HepG2 (cell line): ENCODE measurements around the gene IMPDH1. TPM values are rescaled to one million over a fixed set of nuclear protein-coding genes. Genes with fewer than 3 reads are reported as not detected.

ENCODE experiments used
- E2F1 ChIP-seq: sonication (generic); formaldehyde crosslinking; IDR thresholded peaks from 2 replicates; pipeline ENCODE4 v1.5.0; 2020; ENCODE audit warnings: missing genetic modification reagents
- GTF3A ChIP-seq: sonication (generic); formaldehyde crosslinking; conservative IDR thresholded peaks from 2 replicates; pipeline ENCODE4 v1.4.0; 2020; ENCODE audit warnings: mild to moderate bottlenecking, missing genetic modification reagents
- IKZF1 ChIP-seq: fragments of 450-650 bp; IDR thresholded peaks from 2 replicates; pipeline ENCODE4 v1.7.1; 2016
- MEIS1 ChIP-seq: sonication (generic); formaldehyde crosslinking; IDR thresholded peaks from 2 replicates; pipeline ENCODE4 v1.9.0; 2021; ENCODE audit warnings: mild to moderate bottlenecking, missing genetic modification reagents, moderate library complexity, borderline replicate concordance
- MTF1 ChIP-seq: sonication (generic); formaldehyde crosslinking; IDR thresholded peaks from 2 replicates; pipeline ENCODE4 v1.5.0; 2020; ENCODE audit warnings: missing genetic modification reagents
- NFYB ChIP-seq: sonication (generic); formaldehyde crosslinking; IDR thresholded peaks from 2 replicates; pipeline ENCODE4 v1.4.0; 2020; ENCODE audit warnings: missing genetic modification reagents
- NR1H2 ChIP-seq: sonication (generic); formaldehyde crosslinking; IDR thresholded peaks from 2 replicates; pipeline ENCODE4 v1.8.1; 2022; ENCODE audit warnings: low read depth, missing genetic modification reagents, borderline replicate concordance
- SRSF1 ChIP-seq: fragments of 200-400 bp; formaldehyde crosslinking; optimal IDR thresholded peaks from 2 replicates; pipeline ENCODE3; 2017; ENCODE audit warnings: mild to moderate bottlenecking, low read depth, low read length, moderate library complexity
- TBP ChIP-seq: sonication (generic); formaldehyde crosslinking; IDR thresholded peaks from 2 replicates; pipeline ENCODE4 v1.5.0; 2020; ENCODE audit warnings: missing genetic modification reagents
- THAP9 ChIP-seq: sonication (generic); formaldehyde crosslinking; IDR thresholded peaks from 2 replicates; pipeline ENCODE4; 2020; ENCODE audit warnings: missing genetic modification reagents, mild to moderate bottlenecking, borderline replicate concordance
- ZFX ChIP-seq: sonication (generic); formaldehyde crosslinking; IDR thresholded peaks from 2 replicates; pipeline ENCODE4 v1.4.0; 2020; ENCODE audit warnings: mild to moderate bottlenecking, low read depth, missing genetic modification reagents, moderate library complexity
- ZNF230 ChIP-seq: sonication (generic); formaldehyde crosslinking; IDR thresholded peaks from 2 replicates; pipeline ENCODE4 v1.4.0; 2020; ENCODE audit warnings: mild to moderate bottlenecking, missing genetic modification reagents
- ZNF639 ChIP-seq: conservative IDR thresholded peaks from 2 replicates; pipeline ENCODE4 v1.6.1; 2018; ENCODE audit warnings: missing genetic modification reagents
- ZNF703 ChIP-seq: sonication (generic); formaldehyde crosslinking; IDR thresholded peaks from 2 replicates; pipeline ENCODE4 v1.5.1; 2020; ENCODE audit warnings: missing genetic modification reagents, mild to moderate bottlenecking, moderate library complexity, borderline replicate concordance
- ZNF879 ChIP-seq: sonication (generic); formaldehyde crosslinking; IDR thresholded peaks from 2 replicates; pipeline ENCODE4 v1.8.1; 2023; ENCODE audit warnings: missing genetic modification reagents
- polyA plus RNA-seq, 8 experiments: library from polyadenylated mRNA; depleted of rRNA in 3 of 8; stranded (reverse) in 7 of 8; unstranded in 1 of 8; fragments of >200 nt; fragmentation: Illumina TruSeq in 4 of 8; extraction: Trizol in 4 of 8; gene quantifications; 2 replicates each; pipeline versions ENCODE4 v1.2.1 to v1.2.3, GENCODE V29; 2011 to 2016; ENCODE audit warnings: low read depth in 4 of 8, missing spikeins in 1 of 8, mixed read lengths in 1 of 8; ENCODE audit not compliant: insufficient read depth in 1 of 8
- total RNA-seq, 5 experiments: library from RNA; depleted of rRNA; stranded (reverse); fragments of >200 nt; fragmentation: Illumina TruSeq; extraction: Trizol; gene quantifications; 2 replicates each; pipeline ENCODE4 v1.2.3, GENCODE V29; 2016; ENCODE audit warnings: low read depth in 1 of 5
- TF ChIP-seq, protein P1 (sequence below): sonication (generic); formaldehyde crosslinking; IDR thresholded peaks from 2 replicates; pipeline ENCODE4 v1.4.0; 2020; ENCODE audit warnings: missing genetic modification reagents, borderline replicate concordance

Gene IMPDH1
- total and polyA plus RNA-seq, 2 of the 13 experiments (the other 11 are each of a cell fraction or from before 2014, with no cell fraction given) = 22.8 to 34.0 TPM

DNA sequence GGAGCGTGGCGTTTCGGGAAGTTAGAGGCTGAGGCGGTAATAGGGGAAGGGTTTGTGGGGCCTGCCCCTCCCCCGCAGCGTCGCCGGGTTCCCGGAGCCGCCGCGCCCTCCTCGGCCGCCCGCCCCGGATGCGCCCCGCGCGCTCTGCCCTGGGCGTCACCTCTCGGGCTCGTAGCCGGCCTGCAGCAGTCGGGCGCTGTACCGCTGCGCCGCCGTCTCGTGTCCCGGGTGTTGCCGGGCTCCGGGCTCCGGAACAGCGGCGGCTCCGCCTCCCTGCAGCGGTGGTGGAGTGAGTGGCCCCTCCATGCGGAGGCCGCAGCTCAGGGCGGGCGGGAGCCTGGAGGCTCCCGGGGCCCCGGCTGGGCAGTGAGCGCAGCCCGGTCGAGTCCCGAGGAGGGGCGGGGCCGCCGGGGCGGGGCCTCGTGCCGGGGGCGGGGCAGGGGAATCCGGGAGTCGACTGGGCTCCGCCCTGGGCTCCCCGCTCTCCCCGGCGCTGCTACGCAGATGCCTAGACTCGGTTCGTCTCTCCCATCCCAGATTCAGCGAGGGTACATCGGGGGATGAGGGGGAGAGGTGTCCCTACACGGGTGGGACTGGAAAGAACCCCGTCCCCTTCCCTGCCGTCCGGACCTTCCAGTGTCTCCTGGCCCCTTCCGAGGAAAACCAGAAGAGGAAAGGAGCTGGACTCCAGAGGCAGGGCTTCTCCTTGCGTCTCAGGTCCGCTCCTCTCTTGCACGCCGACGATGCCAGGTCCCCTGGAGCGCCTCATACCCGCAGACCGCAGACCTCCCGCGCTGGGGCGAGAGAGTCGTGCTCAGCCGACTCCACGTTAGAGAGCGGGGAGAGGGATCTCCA is at the start of gene IMPDH1 (continued):
- no peak for TF ChIP-seq THAP9
- TF ChIP-seq, protein P1, sequence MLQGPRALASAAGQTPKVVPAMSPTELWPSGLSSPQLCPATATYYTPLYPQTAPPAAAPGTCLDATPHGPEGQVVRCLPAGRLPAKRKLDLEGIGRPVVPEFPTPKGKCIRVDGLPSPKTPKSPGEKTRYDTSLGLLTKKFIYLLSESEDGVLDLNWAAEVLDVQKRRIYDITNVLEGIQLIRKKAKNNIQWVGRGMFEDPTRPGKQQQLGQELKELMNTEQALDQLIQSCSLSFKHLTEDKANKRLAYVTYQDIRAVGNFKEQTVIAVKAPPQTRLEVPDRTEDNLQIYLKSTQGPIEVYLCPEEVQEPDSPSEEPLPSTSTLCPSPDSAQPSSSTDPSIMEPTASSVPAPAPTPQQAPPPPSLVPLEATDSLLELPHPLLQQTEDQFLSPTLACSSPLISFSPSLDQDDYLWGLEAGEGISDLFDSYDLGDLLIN (CRISPR knock-in tag) = no peak
- TF ChIP-seq ZNF639 (CRISPR knock-in tag) = no peak; the same call in 1 of the 2 replicates
- TF ChIP-seq NFYB (CRISPR knock-in tag) = no peak
- TF ChIP-seq ZFX (CRISPR knock-in tag) = peak; percentile 81
- TF ChIP-seq NR1H2 (CRISPR knock-in tag) = no peak
- no peak for TF ChIP-seq ZNF703 (CRISPR knock-in tag)
- TF ChIP-seq SRSF1 = no peak
- no peak for TF ChIP-seq ZNF230 (CRISPR knock-in tag)
- no peak for TF ChIP-seq MEIS1
- TF ChIP-seq E2F1 (CRISPR knock-in tag) = no peak
- TF ChIP-seq IKZF1 = no peak
- TF ChIP-seq GTF3A (CRISPR knock-in tag) = no peak
- no peak for TF ChIP-seq TBP (CRISPR knock-in tag)
- TF ChIP-seq ZNF879 (CRISPR knock-in tag) = no peak
- no peak for TF ChIP-seq MTF1 (CRISPR knock-in tag)
